ENCODE results near the gene SORCS2.
A peak's percentile ranks its signal among the peaks of the same experiment; 100 is the strongest.

SORCS2 gene

DNA sequence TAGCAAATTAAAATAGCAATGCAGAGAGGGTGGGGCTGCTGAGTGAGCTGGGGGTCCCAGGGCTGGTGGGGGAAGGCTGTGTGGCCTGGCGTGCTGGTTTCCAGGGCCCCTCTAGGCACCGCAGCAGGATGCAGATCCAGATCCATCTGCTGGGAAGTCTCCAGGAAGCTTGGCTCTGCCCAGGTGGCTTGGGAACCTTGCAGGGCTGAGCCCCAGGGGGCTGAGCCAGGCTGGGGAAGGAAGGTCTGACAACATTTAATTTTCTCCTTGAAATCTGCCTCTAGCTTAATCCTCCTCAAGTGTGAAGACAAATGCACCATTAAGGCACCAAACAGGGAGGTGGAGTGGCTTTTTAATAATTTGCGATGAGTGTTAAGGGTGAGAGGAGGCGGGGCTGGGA lies 31.7 kb downstream of the SORCS2 start:
- no peak for DNase-seq (ENCODE audit: low spot score)

DNA sequence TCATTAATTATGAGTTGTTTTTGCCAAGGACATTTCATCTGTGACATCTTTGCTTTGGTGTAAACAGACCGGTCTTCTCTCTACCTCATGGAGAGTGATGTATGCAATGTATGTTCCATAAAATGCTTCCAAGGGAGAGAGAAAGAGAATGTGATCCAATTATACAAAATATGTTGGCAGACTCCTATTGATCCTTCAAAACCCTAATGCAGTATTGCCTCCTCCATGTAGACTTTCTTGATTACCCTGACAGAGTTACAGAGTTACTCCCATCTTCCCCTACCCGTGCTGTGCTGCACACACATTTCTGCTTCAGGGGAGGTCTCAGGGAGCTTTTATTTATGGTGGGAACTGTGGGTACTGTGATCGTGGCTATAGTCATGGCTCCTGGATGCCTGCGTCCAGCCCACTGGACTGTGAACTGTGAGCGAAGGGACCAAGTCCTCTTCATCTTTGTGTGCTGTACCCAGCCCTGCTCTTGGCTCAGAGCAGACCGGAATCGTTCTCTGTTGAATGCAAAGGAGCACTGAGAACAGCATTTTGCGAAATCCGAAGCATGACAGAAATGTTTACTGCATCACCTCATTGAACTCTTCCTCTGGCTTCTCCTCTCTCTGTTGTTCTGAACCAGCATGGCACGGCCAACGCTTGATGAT lies 32.7 kb downstream of the SORCS2 start:
- no peak for DNase-seq (ENCODE audit: low spot score)

DNA sequence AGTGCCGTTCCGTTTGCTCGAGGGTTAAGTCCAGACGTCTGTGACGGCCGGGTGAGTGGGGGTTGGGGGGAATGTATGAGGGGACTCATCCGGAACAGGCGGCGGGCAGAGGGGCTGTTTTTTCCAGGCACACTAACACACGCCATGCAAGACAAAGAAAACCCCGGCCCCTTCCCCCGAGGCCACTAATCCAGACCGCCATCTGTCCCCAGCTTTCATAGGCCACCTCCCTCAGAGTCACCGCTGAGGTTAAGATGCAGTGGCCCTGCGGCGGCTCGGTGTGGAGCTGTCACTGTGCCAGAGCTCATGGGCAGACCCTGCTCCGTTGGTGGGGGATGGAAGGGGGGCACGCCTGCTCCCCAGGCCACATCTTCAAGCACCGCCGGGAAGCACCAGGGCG lies 34.1 kb downstream of the SORCS2 start:
- DNase-seq (ENCODE audit: low spot score), result no peak

DNA sequence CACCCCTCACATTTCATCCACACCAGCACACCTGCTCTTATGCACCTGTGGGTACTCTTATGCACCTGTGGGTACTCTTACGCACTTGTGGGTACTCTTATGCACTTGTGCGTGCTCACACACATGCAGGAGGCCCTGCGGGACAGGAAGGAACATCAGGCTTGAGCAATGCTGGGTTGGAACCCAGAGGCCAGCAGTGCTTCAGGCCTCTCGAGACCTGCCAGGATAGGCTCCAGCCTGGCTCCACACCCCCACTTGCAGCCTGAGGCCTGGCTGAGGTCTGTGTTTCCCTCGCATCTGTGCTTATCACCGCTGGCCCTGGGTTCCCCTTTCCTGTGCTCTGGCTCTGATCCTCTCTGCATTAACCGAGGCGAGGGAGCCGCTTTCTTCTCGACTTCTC lies 34.7 kb downstream of the SORCS2 start:
- no peak for DNase-seq (ENCODE audit: low spot score)

DNA sequence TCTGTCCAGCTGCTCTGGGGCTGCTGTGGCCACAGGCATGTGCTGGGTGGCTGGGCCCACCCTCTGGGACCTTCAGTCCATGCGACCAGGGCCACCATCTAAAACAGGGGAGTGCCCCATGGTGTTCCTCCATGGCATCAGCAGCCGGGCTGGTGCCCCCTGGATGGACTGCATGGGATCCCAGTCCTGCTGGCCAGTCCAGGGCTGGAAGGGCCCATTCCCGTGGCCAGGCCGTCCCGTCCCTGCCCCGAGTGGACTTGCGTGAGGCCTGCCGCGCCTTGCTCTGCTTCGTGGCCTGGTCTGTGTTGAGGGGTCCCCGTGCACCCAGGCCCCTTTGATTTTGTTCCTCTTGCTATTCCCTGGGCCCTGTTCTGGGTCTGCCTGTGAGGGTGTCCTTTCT lies 36.4 kb downstream of the SORCS2 start:
- no peak for DNase-seq (ENCODE audit: low spot score)

DNA sequence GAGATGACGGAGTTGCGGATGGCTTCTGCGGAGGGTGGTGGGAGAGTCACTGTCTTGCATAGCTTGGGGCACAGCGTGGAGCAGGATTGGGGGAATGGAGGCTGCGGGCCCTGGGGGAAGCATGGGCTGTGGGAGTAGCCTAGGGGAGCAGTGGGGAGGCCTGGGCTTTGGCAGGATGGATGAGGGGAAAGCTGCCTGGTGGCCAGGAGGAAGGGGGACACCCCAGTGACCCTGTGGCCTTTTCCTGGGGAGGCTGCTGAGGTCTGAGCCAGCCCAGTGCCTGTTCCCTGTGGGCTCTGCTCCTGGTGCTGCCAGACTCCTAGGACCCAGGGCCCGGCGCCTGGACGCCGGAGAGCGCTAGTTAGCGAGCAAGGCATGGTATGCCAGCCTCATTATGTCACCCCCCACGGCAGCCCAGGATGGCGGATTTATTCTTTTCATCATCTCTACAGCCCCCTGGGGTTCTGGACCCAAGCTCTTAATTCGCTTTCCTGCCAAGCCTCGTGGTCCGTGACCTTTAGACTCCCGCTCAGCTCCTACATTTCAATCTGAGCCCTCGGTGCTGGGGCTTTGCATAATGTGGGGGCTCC lies 39.8 kb downstream of the SORCS2 start:
- DNase-seq (ENCODE audit: low spot score), result no peak

DNA sequence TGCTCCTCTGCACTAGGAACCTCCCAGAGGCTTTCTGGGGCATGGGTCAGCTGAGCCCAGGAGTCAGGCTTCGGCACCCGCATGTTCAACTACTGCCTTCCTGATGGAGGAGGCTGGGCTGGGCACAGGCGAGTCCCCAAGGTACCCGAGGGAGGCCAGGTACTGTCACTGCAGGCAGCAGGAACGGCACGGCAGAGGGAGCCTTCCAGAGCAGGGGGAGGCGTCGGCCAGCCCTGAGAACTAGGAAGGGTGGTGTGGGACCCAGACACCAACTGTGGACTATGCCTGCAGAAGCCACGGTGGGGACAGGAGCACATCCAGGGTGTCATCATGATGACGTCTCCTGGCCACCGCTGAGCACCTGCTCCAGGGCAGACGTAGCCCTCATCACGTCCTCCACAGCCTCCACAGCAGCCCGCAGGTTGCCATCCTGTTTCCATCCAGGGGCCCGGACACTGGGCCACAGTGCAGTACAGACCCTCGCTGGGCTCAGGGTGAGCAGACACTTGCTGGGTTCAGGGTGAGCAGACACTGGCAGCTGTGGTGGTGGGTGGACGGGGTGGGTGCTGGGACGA lies 40.8 kb downstream of the SORCS2 start:
- no peak for DNase-seq (ENCODE audit: low spot score)

DNA sequence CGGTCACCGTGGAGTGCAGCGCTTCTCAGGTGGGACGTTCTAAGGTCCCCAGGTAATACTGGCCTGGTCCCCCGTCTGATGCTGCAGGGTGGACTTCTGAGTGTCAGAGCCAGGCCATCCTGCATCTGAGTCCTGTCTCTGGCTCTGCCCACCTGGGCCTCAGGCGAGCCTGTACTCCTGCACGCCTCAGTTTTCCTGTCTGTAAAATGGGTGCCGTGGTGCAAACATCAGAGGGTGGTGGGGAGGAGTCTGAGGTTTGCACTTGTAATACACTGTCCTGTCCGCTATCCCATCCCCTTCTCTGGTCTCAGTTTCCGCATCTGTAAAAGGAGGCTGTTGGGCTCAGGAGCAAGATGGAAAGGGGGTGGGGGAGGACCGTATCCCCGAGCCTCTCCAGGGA lies 41.3 kb downstream of the SORCS2 start:
- DNase-seq (ENCODE audit: low spot score), result no peak

DNA sequence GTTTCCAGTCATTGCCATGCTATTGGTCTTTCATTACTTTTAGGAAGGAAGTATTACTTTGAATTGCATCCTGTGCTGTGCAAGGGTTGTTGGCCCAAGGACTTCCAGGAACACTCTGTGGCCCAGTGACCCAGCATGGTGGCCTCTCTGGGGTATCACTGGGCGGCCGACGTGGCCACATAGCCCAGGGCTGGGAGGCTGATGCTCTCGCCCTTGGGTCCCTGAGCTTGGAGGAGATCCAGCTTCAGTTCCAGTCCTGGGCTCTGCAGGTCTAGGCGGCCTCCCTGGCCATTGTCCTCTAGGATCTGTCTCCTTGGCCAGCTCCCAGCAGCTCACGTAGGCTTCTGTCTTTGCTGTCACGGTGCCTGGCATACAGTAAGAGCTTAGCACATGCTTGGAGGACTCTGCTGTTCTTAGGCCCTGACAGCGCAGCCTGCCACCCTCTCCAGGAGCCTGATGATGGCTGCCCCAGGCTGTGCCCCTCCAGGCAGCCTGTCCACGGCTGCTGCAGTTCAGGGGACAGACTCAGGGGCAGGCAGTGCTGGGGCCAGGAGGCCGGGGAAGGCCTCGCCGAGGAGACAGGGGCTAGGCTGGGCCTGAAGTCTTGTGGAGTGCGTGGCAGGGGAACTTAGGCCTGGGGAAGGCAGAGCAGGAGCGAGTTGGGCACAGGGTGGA lies 42.2 kb downstream of the SORCS2 start:
- no peak for DNase-seq (ENCODE audit: low spot score)

DNA sequence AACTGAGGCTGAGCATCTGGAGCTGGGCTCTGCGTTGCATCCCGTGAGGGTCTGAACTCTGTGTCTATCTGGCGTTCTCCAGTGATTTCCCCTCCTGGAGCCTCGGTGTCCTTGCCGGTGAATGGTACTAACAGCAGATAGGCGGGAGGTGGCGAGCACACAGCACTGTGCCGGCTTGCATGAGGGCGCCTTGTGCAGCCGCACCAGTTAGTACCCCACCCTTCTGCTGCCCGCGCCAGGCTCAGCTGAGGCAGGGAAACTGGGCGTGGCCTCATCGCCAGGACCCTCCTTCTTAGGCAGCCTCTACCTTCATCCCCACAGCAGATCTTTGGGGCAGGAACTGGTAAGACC lies 42.7 kb downstream of the SORCS2 start:
- DNase-seq (ENCODE audit: low spot score), result no peak

DNA sequence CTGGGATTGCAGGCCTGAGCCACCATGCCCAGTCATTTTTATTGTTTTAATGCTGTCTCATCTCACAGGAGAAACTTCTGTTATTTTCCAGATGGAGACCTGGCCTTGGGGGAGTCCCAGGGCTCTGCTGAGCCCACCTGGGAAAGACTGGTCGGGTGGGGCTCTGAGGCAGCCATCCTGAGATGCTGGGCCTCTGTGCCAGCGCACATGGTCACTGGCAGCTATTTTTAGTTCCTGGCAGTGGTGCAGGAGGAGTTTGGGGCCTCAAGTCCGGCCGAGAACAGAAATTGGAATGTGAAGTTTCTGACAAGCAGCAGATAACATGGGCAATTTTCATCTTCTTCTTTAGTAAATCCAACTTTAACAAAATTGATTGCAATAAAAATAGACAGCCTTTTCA lies 44.5 kb downstream of the SORCS2 start:
- DNase-seq (ENCODE audit: low spot score), result no peak

DNA sequence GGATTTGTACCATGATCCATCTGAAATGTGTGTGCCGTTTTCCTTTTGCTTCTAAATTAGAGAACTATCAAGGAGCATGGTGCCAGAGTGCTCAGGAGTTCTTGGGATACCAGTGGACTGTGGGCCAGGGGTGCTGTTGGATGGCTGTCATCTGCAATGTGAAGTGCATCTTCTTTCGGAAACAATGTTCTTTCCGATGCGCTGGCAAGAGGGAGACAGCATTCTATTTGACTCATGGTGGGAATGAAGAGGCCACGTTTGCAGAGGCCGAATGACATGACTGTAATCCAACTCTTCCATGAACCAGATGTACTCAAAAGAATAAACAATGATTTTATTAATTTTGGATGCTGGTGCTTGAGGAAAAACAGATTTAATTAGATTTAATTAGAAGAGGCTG lies 45.5 kb downstream of the SORCS2 start:
- no peak for DNase-seq (ENCODE audit: low spot score)

DNA sequence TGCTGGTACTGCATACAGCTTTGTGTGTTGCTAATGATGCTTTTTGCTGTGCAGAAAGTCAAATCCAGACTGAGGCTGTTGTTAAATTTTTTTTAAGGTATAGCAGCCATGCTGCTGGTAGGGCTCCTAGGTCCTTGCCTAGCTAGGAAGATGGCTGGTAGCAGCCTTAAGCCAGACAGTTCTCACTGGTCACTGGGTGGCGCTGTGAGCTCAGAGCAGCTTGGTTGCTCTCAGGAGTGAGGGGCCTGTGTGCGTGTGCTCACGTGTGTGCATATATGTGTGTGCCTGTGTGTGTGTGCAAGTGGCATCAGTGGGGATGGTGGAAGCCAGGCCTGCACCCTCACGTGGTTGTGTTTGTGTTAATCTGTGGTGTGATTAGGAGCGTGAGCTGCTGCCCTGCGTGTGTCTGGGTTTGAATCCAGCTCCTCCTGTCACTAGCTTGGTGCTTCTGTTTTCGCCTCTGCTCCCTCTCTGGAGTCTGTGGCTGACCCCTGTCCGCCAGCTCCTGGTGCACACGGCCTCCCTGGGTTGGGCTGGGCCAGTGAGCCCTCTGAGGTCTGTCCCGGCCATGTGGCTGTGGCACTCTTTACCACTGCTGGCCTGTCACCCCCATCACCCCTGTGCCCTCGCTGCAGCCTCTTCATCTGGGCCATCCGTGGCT lies 46.1 kb downstream of the SORCS2 start:
- peak; percentile 62 for DNase-seq (ENCODE audit: low spot score)

DNA sequence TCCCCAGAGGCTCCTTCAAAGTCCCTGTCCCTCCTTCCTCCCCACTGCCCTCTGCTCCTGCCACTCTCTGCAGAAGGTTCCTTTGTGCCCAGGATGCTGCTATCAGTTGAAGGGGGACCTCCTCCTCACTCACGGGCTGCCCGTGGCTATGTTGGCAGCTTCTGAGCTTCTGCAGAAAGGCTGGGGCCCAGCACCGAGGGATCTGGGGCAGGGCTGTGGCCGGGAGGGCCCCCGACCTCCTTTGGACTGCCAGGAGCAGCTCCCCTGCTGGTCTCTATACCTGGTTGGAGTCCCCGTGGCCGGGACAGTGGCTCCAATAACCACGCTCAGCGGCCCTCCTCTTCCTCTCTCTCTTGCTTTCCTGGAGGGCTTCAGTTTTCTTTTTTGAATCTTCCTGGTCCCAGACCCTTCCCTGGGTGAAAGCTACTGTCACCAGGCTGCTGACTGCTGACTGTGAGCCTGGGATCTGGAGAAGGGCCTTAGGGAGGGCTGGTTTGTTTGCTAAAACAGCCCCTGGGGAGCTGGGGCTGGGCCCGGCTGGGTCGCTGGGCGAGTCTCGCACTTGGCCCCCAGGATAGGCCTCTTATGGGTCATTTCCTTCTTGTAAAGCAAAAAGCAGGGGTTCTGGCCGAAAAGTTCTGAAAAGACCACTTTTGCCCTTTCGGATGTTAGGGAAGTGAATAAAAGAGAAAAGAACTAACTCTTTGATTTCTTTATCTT lies 46.9 kb downstream of the SORCS2 start:
- no peak for DNase-seq (ENCODE audit: low spot score)

DNA sequence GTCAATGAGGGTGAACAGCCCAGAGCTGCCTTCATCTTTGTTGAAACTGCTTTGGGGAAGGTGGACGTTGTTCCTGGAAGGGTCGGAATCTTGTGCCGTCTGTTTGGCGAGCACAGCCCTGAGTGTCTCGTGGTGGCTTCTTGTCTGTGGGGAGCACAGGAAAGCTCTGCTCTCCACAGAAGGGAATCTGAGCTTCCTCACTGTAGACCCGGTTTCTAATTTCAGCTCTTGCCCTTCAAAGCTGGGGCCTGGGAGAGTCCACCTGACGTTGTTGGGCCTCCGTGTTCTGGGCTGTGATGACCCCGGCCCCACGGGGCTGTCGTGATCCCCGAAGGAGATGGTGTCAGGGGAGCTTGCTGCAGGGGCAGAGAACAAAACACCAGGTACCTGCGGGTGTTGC lies 47.5 kb downstream of the SORCS2 start:
- DNase-seq (ENCODE audit: low spot score), result no peak

DNA sequence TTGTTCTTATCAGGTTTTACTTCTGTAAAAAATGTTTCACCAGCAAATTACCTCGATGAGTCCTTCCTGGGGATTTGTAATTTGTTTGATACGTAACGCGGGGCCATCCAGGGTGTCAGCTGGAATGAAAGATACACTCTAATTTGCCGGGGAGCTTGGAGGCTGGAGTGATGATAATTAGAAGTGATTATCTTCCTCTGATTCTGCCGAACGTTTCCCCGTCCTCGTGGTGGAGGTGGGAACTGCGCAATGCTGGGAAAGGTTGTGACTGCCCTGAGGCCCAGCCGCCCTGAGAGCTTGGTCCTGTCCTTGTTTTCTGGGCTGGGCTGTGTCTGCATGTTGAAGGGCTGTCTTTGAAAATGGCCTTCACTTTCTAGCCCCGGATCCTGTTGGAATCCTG lies 48.0 kb downstream of the SORCS2 start:
- no peak for DNase-seq (ENCODE audit: low spot score)

DNA sequence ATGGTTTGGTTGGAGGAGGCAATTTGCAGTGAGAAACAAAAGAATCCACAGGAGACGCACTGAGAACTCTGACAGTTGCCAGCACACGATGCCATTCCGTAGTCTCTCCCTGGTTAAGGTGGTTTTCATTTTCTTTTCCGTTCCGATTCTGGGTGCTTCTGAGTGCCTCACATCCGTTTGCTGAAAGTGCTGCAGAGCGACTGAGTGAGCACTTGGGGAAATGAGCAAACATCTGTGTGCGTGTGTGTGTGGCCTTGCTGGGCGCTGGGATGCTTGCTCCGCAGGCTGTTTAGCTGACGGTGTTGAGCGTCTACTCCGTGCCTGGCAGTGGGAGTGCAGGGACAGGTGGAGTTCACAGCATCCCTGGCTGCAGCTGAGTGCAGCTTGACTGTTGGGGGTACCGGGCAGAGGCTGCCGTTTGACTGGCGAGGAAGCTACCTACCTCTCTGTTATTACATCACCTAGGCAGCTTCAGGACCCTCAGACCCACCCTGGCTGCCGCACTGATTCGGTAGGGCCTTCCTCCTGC lies 49.3 kb downstream of the SORCS2 start:
- DNase-seq (ENCODE audit: low spot score), result no peak

DNA sequence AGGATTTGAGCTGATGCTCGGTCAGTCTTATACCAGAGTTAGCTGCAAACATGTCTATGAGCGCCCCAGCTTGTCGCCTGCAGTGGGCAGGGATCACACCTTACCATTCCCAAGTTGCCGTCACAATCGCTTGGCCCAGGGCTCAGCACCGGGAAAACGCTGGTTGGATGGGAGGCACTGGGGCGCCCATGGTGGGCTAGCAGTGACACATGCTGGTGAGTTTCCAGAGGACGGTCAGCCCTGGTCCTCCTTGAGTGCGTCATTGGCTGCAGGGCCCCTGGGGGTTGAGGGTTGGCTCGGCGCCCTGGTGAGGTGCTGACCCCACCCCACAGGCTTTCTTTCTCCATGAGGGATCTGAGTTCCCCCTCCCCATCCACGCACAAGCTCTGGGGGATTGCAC lies 50.4 kb downstream of the SORCS2 start:
- DNase-seq (ENCODE audit: low spot score), result no peak

DNA sequence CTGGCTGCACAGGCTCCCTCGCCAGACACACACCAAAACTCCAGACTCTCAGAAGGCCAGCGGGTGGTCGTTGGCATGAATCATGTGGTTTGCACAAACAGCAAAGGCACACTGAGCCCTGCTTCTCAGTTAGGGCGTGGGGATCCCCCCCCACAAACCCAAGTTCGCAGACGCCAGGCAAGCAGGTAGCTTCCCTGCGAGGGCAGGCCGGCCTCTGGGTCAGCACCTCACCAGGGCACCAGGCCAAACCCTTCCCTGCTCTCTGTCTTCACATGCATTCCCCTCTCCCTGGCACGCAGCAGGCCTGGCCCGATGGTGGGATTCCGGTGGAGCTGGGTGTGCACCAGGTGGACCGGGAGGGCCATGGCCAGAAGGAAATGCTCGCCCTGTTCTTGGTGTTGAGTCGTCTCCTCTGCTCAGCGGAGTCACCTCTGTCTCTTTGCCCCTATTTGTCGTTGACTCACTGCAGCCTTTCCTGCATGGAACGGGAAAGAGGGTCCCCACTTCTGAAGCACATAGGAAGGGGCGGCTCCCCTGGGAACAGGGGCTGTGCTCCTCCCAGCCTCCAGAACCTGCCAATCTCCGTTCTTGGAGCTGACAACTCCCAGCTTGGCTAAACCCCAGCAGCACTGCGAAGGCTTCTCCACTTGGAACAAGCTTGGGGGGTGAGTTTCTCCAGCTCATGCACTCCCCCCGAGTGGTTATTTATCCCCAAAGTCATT lies 51.4 kb downstream of the SORCS2 start:
- no peak for DNase-seq (ENCODE audit: low spot score)

DNA sequence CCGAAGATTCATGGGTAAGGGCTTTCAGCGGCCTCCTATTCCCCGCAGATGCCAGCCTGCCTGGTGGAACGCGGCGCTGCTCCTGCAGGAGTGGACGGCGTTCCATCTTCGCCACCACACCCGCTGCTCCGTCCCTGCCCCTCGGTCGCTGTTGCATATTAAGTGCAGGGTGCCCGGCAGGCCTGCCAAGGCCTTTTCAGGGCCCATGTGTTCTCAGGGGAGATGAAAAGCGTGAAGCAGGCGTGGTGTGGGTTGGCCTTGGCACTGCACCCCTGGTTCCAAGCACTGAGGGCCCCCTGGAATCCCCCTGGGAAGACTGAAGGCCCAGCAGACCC lies 52.0 kb downstream of the SORCS2 start:
- DNase-seq (ENCODE audit: low spot score), result no peak

DNA sequence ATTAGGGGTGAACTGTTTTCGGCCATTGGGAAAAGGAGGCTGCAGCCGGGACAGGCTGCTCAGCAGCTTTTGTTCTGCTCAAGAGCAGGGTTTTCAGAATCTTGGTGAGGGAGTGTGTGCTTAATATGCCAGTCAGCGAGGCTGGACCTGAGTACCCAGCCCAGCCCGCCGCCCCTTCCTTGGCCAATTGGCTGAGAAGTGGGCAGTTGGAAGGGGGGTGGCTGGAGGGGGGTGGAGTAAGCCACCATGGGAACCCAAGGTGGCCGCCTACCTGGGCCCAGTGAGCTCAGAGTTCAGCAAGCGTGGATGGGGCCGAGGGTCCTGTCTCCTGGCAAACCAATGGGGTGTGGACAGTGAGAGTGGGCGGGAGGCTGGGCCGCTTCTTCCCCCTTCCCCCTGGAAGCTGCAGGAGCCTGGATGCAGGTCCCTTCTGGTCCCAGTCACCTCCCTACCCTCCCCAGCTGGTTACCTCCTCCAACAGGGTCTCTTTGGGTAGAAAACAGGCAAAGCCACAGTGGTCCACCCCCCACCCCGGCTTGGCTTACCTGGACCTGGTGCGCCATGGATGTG lies 52.5 kb downstream of the SORCS2 start:
- no peak for DNase-seq (ENCODE audit: low spot score)
